Measurements from ENCODE around the gene CNGA2. TPM values are rescaled to one million over a fixed set of nuclear protein-coding genes. Genes with fewer than 3 reads are reported as not detected.
"Not testable (repeated sequence)": the region's sequence is repeated elsewhere in the genome, so short reads cannot be mapped to it uniquely, and the experiment has no call there.

The CNGA2 gene
- not detected in 2 replicates for total RNA-seq

GRCh38 chrX:151734446-151734845 lies at the start of gene CNGA2:
TSS of gene CNGA2 (plus strand) at chrX:151734746. CDS start at chrX:151738484, 3,738 bp downstream.
- no peak for DNase-seq (ENCODE audit: low spot score)
- H3K36me3 Mint-ChIP-seq (ENCODE audit: low read depth) = no peaks in the 10 kb centered on the region
- H3K4me1 Mint-ChIP-seq (ENCODE audit: low read depth) = no peaks in the 10 kb centered on the region
- intact Hi-C loops (cut with micrococcal nuclease) = no loop called here
- H3K4me3 Mint-ChIP-seq (ENCODE audit: low read depth) = no peak within 1 kb of the TSS
- H3K27ac Mint-ChIP-seq = no peak within 1 kb of the TSS
- no peaks in the 10 kb centered on the region for H3K27me3 Mint-ChIP-seq (ENCODE audit: low read depth)
- H3K9me3 Mint-ChIP-seq = no peaks in the 10 kb centered on the region

- intact Hi-C loops (cut with micrococcal nuclease) = no loop called here
- no peak overlapping the region for H3K4me3 Mint-ChIP-seq (ENCODE audit: low read depth)
- H3K4me1 Mint-ChIP-seq (ENCODE audit: low read depth) = no peaks in the 10 kb centered on the region
- no peak overlapping the region for H3K27ac Mint-ChIP-seq
- no peaks in the 10 kb centered on the region for H3K36me3 Mint-ChIP-seq (ENCODE audit: low read depth)
- peaks cover 9% of the 10 kb centered on the region for H3K27me3 Mint-ChIP-seq (ENCODE audit: low read depth)
- H3K9me3 Mint-ChIP-seq = no peaks in the 10 kb centered on the region
- DNase-seq (ENCODE audit: low spot score) = no peak
Observed at GRCh38 chrX:151687635-151688034, 46.9 kb upstream of the CNGA2 start.

DNA sequence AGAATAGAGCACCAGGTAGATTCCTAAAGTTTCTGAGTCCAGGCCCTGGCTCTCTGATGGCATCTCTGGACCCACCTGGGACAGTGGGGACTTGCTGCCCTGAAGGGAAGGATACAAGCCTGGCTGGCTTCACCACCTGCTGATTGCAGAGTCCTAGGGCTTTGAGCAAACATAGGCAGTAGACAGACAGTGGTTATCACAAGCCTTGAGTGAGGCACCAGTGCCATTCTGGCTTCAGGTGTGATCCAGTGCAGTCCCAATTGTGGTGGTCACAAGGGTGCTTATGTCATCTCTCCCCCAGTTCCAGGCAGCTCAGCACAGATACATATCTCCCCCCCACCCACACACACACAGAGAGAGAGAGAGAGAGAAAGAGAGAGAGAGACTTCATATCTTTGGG lies 45.9 kb upstream of the CNGA2 start:
- Mint-ChIP-seq H3K27ac (no peak overlapping the region), H3K9me3 (no peaks in the 10 kb centered on the region), H3K36me3 (ENCODE audit: low read depth) (no peaks in the 10 kb centered on the region), H3K4me1 (ENCODE audit: low read depth) (no peaks in the 10 kb centered on the region), H3K27me3 (ENCODE audit: low read depth) (peaks cover 4% of the 10 kb centered on the region), H3K4me3 (ENCODE audit: low read depth) (no peak overlapping the region)
- intact Hi-C loops (cut with micrococcal nuclease) = no loop called here
- DNase-seq (ENCODE audit: low spot score) = no peak

GRCh38 chrX:151692825-151693224 lies 41.7 kb upstream of the CNGA2 start:
- intact Hi-C loops (cut with micrococcal nuclease) = no loop called here
- Mint-ChIP-seq H3K4me3 (ENCODE audit: low read depth) (no peak overlapping the region), H3K36me3 (ENCODE audit: low read depth) (no peaks in the 10 kb centered on the region), H3K27me3 (ENCODE audit: low read depth) (peaks cover 7% of the 10 kb centered on the region), H3K9me3 (no peaks in the 10 kb centered on the region), H3K4me1 (ENCODE audit: low read depth) (no peaks in the 10 kb centered on the region), H3K27ac (no peak overlapping the region)
- no peak for DNase-seq (ENCODE audit: low spot score)

DNA sequence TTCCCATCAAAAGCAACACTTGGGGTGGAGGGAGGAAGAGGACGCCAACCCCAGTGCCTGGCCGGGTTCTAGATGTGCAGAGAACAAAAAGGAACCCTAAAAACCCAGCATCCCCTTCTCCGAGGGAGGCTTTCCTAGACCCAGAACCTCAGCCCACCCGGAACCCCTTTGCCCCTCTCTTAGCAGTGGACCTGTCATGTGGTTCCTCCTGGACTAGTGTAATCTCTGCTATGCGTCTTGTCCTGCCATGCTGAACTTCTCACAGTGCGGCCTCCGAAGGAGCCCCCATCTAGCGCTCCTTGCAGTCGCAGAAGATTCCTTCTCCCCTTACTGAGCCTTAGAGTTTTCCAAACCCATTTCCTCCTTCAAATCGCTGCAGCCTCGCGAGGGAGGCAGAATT lies 40.4 kb upstream of the CNGA2 start:
- no peaks in the 10 kb centered on the region for H3K9me3 Mint-ChIP-seq
- no peak overlapping the region for H3K4me3 Mint-ChIP-seq (ENCODE audit: low read depth)
- H3K27me3 Mint-ChIP-seq (ENCODE audit: low read depth) = peaks cover 7% of the 10 kb centered on the region
- no peak for DNase-seq (ENCODE audit: low spot score)
- H3K36me3 Mint-ChIP-seq (ENCODE audit: low read depth) = no peaks in the 10 kb centered on the region
- intact Hi-C loops (cut with micrococcal nuclease) = no loop called here
- H3K27ac Mint-ChIP-seq = no peak overlapping the region
- H3K4me1 Mint-ChIP-seq (ENCODE audit: low read depth) = no peaks in the 10 kb centered on the region

DNA sequence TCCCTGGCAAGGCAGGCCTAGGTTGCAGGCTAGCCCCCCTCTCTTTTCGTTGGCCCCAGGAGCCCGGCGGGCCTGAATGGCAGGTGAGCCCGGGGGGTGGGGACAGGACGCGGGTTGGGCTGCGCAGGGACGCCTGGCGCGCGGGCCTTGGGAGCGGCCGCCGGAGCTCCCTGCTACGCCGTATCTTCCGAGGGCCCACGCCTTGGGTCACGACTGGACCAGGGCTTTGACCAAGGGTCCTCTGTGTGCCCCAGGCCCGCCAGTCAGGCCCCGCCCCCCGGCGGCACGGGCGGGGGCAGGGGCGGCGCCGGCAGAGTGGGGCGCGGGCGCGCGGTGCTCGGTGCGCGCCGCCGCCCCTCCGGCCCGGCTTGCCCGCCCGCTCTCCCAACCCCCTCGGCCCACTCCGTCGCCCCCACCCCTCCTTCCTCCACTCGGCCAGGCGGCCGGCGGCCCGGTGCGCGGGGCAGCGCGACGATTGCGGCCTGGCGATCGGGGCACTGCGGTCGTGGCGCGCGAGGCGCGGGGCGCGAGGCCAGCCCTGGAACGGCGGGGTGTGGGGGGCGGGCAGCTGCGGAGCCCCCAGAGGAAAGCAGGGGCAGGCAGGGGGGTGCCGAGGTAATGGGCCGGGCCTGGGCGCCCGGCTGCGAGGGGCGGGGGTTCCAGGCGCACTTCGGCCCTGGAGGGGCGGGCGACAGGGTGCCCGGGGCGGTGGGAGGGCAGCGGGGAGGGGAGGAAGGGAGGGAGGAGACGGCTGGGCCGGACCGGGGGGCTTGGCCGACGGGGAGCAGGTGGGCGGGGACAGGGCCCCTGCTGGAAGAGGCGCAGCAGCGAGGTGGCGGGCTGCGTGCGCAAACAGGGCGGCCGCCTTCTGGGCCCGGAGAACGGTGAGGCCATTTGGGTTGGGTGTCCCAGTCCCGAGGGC lies 39.6 kb upstream of the CNGA2 start, which contains the start of gene PRRG3:
Gene PRRG3 (plus strand): TSS at position 798 of the 922 bp plus-strand sequence. CDS start 3,357 bp downstream, outside the sequence.
- no peak for DNase-seq (ENCODE audit: low spot score)
- Mint-ChIP-seq H3K36me3 (ENCODE audit: low read depth) (no peaks in the 10 kb centered on the region), H3K27ac (no peak within 1 kb of the TSS), H3K27me3 (ENCODE audit: low read depth) (peaks cover 7% of the 10 kb centered on the region), H3K4me1 (ENCODE audit: low read depth) (no peaks in the 10 kb centered on the region), H3K9me3 (no peaks in the 10 kb centered on the region), H3K4me3 (ENCODE audit: low read depth) (no peak within 1 kb of the TSS)
- intact Hi-C loops (cut with micrococcal nuclease) = loop anchor here (5.0 kb wide), 1 partner anchor 923 kb away; no protein-coding TSS in a partner anchor

DNA sequence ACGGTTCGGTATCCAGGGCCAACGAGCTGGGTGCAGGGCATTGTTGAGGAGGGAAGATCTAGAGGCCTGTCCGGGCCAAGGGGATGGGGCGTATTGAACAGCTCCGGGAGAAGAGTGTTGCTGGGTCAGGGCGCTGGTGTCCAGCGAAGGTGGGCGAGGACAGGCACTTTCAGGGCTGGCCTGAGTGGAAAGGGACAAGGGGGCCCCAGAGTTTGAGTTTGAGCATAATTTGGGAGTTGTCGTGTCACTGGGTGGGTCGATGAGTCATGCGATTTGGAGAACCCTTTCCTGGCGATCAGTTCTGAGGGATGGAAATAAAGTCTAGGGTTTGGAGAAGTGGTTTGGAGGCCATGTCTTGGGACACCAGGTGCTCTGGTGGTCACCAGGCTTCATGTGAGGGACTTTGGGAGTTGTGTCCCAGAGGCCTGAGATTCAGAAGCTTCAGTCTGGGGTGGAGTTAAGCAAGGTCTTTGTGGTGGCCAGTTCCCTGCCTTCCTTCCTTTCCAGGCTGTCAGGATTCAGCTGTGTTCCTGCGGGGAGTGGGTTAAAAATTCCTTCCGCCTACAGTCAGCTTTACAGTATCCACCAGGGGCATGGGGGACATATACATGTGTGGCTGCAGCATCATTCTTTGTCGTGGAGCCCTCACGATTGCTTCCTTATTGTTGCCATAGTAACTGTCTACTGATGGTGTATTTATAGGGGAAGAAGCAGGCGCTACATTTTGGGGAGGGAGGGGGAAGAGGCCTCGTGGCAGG lies 38.8 kb upstream of the CNGA2 start:
- no peak for DNase-seq (ENCODE audit: low spot score)
- Mint-ChIP-seq H3K27ac (no peak overlapping the region), H3K36me3 (ENCODE audit: low read depth) (no peaks in the 10 kb centered on the region), H3K9me3 (no peaks in the 10 kb centered on the region), H3K27me3 (ENCODE audit: low read depth) (peaks cover 7% of the 10 kb centered on the region), H3K4me1 (ENCODE audit: low read depth) (no peaks in the 10 kb centered on the region), H3K4me3 (ENCODE audit: low read depth) (no peak overlapping the region)
- intact Hi-C loops (cut with micrococcal nuclease) = loop anchor here (5.0 kb wide), 1 partner anchor 923 kb away; no protein-coding TSS in a partner anchor

- not testable (repeated sequence) for H3K9me3 Mint-ChIP-seq; H3K36me3 Mint-ChIP-seq (ENCODE audit: low read depth); H3K27me3 Mint-ChIP-seq (ENCODE audit: low read depth); H3K27ac Mint-ChIP-seq; H3K4me3 Mint-ChIP-seq (ENCODE audit: low read depth); DNase-seq (ENCODE audit: low spot score); H3K4me1 Mint-ChIP-seq (ENCODE audit: low read depth)
- intact Hi-C loops (cut with micrococcal nuclease) = loop anchor here (5.0 kb wide), 1 partner anchor 925 kb away; no protein-coding TSS in a partner anchor
Observed at GRCh38 chrX:151697082-151697481, 37.5 kb upstream of the CNGA2 start.

DNA sequence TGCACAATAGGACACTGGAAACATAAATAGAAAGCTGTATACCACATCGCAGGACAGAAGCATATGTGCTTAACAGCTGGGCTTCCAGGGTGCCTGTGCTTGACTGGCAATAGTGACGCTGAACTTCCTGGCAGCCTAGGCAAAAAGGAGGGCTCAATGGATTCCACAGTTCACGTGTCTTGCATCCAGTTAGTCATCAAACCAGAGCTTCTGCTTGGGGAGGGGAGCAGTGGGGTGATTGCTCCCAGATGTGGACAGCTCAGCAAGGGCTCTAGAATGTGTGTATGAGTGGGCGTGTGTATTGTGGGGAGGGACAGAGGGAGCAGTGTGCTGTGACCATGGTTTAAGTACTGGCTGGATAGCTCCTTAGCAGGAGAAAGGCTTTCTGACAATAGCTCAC lies 37.0 kb upstream of the CNGA2 start:
- H3K4me1 Mint-ChIP-seq (ENCODE audit: low read depth) = no peaks in the 10 kb centered on the region

GRCh38 chrX:151698485-151698884 lies 36.1 kb upstream of the CNGA2 start:
- Mint-ChIP-seq H3K4me3 (ENCODE audit: low read depth) (no peak overlapping the region), H3K27me3 (ENCODE audit: low read depth) (peaks cover 7% of the 10 kb centered on the region), H3K27ac (no peak overlapping the region), H3K4me1 (ENCODE audit: low read depth) (no peaks in the 10 kb centered on the region), H3K9me3 (no peaks in the 10 kb centered on the region), H3K36me3 (ENCODE audit: low read depth) (no peaks in the 10 kb centered on the region)
- DNase-seq (ENCODE audit: low spot score) = no peak
- intact Hi-C loops (cut with micrococcal nuclease) = loop anchor here (5.0 kb wide), 1 partner anchor 926 kb away; no protein-coding TSS in a partner anchor

More for the DNA sequence above, 37.0 kb upstream of the CNGA2 start:
- intact Hi-C loops (cut with micrococcal nuclease) = loop anchor here (5.0 kb wide), 1 partner anchor 925 kb away; no protein-coding TSS in a partner anchor
- H3K27me3 Mint-ChIP-seq (ENCODE audit: low read depth) = peaks cover 7% of the 10 kb centered on the region
- no peaks in the 10 kb centered on the region for H3K36me3 Mint-ChIP-seq (ENCODE audit: low read depth)
- H3K9me3 Mint-ChIP-seq = no peaks in the 10 kb centered on the region
- H3K27ac Mint-ChIP-seq = no peak overlapping the region
- no peak overlapping the region for H3K4me3 Mint-ChIP-seq (ENCODE audit: low read depth)
- no peak for DNase-seq (ENCODE audit: low spot score)

DNA sequence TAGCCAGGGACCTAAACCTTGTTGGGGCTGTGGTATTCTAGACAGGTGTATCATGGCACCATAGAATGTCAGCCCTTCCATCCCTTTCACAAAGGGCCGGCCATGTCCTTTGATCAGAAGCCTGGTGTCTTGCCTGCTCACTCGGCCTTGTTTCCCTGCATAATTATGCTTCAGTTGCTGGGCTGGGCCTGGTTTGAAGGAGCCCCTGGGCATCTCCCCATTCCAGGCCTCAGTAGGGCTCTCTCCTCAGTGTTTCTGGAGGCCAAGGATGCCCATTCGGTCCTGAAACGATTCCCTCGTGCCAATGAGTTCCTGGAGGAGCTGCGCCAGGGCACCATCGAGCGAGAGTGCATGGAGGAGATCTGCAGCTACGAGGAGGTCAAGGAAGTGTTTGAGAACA lies 34.8 kb upstream of the CNGA2 start:
- Mint-ChIP-seq H3K36me3 (ENCODE audit: low read depth) (no peaks in the 10 kb centered on the region), H3K27ac (no peak overlapping the region), H3K27me3 (ENCODE audit: low read depth) (peaks cover 5% of the 10 kb centered on the region), H3K9me3 (no peaks in the 10 kb centered on the region), H3K4me1 (ENCODE audit: low read depth) (no peaks in the 10 kb centered on the region), H3K4me3 (ENCODE audit: low read depth) (no peak overlapping the region)
- intact Hi-C loops (cut with micrococcal nuclease) = loop anchor here (5.0 kb wide), 1 partner anchor 927 kb away; no protein-coding TSS in a partner anchor
- no peak for DNase-seq (ENCODE audit: low spot score)

DNA sequence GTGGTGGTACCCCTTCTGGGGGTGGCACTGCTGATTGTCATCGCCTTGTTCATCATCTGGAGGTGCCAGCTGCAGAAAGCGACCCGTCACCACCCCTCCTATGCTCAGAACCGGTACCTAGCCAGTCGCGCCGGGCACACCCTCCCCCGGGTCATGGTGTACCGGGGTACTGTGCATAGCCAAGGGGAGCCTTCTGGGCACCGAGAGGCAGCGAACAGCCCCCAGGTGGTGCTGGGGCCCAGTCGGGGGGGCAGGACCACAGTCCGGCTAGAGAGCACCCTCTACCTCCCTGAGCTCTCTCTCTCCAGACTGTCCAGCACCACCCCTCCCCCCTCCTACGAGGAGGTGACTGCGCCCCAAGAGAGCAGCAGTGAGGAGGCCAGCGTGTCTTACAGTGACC lies 34.0 kb upstream of the CNGA2 start:
- H3K9me3 Mint-ChIP-seq = no peaks in the 10 kb centered on the region
- no peak for DNase-seq (ENCODE audit: low spot score)
- H3K27ac Mint-ChIP-seq = no peak overlapping the region
- H3K27me3 Mint-ChIP-seq (ENCODE audit: low read depth) = peaks cover 2% of the 10 kb centered on the region
- no peaks in the 10 kb centered on the region for H3K4me1 Mint-ChIP-seq (ENCODE audit: low read depth)
- no peaks in the 10 kb centered on the region for H3K36me3 Mint-ChIP-seq (ENCODE audit: low read depth)
- no peak overlapping the region for H3K4me3 Mint-ChIP-seq (ENCODE audit: low read depth)
- intact Hi-C loops (cut with micrococcal nuclease) = no loop called here
